HG03280 (cell line): ENCODE measurements around the gene GALNT2.

Experiments used
- ATAC-seq: cut with Tn5 transposase; IDR thresholded peaks from one replicate; pipeline ENCODE4 v1.9.1; 2021; ENCODE audit warnings: mild to moderate bottlenecking, moderate library complexity; ENCODE audit not compliant: unreplicated experiment

GALNT2 gene

DNA sequence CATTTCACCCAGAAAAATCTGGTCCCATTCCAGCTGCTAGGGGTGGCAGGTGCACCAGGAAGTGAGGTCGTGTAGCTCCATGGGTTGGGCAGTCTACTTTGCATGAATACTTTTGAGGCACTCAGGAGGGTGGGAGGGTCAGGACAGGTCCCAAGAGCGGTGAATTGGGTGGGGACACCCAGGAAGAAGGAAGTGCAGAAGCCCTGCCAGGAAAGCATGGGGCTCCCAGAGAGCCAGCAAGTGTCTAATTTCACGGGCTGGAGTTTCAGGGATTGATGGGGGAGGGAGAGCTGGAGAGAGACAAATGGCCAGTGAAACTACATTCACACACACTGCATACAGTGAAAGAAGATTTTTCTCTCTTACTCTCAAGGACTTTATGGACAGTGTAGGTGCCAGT is 137.8 kb downstream of the GALNT2 start:
- no peak for ATAC-seq

DNA sequence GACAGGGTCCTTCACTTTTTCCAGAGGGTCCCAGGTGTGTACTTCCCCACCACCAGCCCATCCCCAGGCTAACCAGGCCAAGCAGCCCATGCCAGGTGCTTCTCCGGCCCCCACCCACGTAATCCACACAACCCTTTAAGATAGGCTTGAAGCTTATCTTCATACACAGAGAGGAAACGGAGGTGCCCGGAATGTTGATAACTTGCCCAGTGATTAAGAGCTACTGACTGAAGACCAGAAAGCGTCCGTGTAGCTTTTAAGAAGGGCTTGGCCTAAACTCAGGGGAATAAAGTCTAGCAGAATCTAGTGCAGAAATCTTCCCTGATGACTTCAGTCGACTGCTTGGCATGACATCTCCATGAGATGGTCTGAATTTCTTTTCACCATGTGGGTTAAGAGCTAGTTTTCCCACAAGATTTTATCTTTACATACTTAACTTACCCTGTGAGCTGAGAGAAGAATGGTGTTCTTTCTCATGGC is 138.7 kb downstream of the GALNT2 start:
- ATAC-seq: no peak

DNA sequence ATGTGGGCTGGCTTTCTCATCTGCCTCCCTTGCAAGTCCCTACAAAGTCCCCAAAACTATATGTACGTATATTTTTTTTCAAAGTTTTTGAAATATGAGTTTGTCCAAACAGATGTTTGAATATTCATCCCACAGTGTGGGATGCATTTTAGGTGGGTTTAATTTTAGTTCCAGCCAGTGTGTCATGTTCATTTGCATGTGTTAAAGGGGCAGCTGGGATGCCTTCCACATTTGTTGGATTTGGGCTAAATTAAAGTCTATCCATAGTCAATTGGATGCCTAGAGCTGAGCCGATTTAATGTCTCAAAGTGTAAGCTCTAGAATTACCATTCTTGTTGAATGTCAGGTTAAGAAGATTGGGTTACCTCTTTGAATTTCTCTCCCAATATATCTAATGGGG is 139.2 kb downstream of the GALNT2 start:
- no peak for ATAC-seq

DNA sequence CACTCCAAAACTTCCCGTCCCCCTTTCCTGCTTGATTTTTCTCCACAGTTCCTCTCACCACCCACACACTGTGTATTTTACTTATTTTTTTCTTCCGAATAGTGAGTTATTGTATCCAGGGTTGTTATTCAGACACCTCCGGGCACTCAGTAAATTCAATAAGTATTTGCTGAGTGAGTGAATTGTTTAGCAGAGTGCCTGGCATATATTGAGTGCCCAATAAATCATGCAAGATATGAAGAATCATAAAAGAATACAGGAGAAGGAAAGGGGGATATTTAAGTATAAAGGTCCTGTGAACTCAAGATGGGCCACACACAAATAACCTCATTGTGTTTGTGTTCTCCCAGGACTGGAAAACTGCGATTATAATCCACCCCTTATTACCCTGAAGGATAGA is 139.9 kb downstream of the GALNT2 start:
- ATAC-seq: no peak

DNA sequence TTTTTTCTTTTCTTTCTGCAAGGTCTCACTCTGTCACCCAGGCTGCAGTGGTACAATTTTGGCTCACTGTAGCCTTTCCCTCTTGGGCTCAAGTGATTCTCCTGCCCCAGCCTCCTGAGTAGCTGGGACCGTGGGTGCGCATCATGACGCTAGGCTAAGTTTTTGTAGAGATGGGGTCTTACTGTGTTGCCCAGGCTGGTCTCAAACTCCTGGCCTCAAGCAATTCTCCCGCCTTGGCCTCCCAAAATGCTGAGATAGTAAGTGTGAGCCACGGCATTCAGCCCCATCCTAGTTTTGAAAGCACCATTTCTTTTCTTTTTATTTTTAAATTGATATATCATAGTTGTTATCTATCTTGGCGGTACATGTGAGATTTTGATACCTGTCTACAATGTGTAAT is 140.6 kb downstream of the GALNT2 start:
- no peak for ATAC-seq

DNA sequence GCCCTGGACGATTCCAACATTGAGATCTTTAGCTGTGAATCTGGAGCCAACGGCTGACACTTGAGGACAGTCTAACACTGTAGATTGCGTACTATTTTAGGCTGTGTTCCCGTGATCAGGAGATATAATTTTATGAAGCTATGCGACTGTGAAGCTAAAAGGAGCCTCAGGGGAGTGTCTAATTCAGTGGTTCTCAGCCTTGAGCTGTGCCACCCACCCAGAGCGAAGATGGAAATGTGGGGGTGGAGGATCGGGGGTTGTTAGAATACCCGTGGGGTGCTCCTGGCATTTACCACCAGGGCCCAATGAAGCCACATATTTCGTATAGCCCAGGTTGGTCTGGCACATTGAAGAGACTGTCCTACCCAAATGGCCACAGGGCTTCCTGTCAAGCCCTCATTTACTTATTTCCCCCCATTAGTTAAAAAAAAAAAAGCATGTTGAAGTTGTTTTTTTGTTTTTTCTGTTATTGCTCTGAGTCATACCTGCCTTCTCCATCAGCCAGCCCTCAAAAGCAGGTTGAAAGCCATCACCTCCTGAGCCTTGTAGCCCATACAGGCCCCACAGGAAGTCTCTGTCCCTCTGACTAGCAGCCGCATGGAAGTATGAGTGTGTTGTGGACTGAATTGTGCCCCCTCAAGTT is 141.7 kb downstream of the GALNT2 start:
- peak; percentile 43 for ATAC-seq

DNA sequence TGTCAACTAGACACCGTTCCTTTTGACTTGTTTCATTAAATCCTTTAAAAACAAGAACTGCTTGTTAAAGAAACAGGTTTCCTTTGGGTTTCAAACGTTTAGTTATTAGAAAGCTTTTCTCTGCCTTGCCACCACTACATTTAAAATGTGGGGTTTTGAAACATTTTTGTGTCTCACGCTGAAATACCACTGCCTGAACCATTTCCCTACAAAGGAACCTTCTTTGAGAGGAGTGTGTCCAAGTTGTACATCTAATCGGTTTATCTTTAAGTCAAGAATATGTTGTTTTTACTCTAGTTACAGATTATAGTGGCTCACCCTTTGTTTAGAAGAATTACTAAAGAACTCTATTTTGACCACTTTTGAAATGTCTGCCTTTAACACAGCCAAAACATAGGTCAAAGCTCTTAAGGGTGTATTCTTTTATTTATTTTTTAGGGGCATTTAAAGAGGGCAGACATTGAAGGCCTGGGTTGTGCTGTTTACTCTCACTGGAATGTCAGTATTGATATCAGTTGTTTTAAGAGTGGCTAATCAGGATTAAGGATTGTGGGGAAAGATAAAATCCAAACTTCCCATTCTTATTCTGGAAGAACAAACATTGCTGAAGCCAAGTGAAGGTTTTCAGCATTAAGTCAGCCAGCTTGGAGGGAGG is 143.4 kb downstream of the GALNT2 start:
- no peak for ATAC-seq

DNA sequence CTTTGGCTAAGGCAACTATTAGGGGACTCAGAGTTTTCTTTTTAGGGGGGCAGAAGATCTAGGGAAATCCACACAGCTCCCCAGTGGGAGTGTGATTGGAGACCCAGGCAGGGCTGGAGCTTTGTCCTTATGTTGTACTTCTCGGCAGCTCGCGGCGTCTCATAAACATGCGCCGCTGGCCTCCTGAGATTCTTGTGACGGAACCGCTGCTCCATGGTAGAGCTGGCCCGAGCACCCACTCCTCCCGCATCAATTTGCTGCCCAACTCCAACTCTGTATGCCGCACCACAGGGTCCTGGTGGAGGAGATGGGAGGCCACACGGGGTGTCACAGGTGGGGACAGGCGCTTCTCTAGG is 143.9 kb downstream of the GALNT2 start:
- no peak for ATAC-seq

DNA sequence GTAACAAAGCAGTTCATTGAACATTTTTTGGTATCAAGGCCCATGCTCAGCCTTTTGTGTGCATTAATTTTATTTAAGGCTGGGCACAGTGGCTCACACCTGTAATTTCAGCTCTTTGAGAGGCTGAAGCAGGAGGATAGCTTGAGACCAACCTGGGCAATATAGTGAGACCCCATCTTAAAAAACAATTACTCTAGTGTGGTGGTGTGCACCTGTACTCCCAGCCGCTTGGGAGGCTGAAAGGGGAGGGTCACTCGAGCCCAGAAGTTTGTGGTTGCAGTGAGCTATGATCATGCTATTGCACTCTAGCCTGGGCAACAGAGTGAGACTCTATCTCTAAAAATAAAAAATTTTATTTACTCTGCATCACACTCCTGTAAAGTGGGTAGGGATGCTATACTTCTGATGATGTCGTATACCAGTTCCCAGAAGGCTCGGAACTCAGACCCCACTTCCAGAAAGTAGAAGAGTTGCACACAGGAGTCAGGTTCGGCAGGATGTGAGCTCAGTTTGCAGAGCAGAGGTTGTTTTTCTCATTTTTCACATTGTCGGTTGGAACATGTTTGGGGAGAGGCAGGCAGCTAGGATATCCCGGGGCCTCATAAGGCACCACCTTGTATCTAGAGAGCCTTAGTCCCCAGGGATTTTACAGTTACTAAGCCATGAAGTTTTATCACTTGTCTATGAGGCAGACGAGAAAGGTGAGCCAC is 144.6 kb downstream of the GALNT2 start:
- ATAC-seq: no peak

DNA sequence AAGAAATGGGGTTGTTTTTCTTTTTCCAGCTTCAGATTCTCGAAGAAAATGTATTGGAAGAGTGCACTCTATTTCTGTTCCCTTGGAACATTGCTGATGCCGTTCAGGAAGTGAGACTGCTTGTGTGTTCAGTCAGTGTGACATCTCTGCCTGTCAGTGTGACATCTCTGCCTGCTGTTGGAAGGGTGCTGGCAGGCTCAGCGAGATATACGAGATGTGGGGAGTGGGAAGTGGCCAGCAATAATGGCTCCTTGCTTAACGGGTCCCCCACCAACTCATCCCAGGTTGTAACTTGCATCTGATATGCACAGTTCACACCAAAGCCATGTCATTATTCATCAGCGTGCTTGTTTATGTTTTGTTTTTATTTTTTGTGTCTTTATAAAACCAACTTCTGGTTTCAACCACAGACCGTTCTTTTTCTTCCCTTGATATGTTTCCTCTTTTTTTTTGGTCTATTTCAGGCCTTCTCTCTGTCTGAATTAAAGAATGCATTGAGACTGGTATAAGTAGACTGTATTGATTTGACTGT is 145.4 kb downstream of the GALNT2 start:
- peak; percentile 47 for ATAC-seq

DNA sequence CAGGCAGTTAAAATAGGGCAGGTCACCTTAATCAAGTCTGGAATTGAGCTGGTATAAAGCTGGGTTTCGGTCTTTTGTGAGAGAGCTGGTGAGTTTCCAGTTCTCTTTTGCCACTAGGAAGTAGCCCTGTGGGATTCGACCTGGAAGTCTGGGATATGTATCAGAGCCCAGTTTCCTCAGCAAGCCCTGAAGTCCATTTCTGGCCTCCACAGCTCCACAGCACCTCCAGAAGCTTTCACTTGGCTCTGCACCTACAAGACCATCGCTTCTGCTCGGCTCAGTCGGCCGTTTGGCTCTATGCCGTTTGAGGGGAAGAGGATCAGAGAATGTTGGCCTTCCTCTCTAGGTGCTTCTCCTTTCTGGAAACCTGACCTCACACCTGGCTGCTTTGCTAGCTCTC is 148.0 kb downstream of the GALNT2 start:
- no peak for ATAC-seq

DNA sequence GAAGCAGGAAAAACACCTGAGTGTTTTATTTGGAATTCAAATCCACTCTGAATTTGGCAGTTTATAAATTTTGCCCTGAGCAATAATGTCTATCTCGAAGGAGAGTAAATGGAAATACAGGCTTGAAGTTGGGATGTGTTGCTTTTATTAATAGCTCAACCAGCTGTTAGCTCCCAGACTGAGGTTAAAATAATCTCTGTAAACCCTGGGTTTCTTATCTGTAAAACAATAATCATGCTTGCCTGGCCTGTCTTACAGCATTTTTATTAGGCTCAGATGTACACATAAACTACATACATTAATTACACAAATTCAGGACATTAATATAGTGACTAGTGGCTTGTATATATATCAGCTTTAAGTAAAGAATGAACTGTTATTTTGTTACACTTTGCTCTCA is 148.5 kb downstream of the GALNT2 start:
- no peak for ATAC-seq

DNA sequence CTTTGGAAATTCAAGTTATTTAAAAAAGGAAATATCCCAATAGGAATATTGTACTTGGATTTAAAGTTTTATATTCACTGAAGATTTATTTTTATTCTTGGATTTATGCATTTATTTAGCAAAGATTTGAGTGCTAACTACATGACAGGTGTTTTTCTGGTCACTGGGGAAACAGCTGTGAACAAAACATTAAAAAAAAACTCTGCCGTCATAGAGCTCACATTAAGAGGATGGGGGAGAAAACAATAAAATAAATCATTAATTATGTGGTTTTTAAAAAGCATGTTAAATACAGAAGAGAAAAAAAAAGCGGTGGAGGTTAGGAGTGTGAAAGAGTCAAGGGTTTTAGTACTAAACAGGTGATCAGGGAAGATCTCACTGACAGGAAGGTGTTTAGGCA is 149.9 kb downstream of the GALNT2 start:
- ATAC-seq: no peak

DNA sequence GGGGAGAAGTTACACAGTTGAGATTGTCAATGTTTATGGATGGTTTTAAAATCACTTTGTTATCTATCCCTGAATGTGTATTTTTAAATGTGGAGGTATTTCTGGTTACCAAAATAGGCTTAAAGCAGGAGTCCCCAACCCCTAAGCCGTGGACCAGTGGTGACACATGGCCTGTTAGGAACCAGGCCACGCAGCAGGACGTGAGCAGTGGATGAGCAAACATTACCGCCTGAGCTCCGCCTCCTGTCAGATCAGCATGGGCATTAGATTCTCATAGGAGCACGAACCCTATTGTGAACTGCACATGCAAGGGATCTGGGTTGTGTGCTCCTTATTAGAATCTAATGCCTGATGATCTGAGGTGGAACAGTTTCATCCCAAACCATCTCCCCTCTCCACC is 151.6 kb downstream of the GALNT2 start:
- no peak for ATAC-seq

DNA sequence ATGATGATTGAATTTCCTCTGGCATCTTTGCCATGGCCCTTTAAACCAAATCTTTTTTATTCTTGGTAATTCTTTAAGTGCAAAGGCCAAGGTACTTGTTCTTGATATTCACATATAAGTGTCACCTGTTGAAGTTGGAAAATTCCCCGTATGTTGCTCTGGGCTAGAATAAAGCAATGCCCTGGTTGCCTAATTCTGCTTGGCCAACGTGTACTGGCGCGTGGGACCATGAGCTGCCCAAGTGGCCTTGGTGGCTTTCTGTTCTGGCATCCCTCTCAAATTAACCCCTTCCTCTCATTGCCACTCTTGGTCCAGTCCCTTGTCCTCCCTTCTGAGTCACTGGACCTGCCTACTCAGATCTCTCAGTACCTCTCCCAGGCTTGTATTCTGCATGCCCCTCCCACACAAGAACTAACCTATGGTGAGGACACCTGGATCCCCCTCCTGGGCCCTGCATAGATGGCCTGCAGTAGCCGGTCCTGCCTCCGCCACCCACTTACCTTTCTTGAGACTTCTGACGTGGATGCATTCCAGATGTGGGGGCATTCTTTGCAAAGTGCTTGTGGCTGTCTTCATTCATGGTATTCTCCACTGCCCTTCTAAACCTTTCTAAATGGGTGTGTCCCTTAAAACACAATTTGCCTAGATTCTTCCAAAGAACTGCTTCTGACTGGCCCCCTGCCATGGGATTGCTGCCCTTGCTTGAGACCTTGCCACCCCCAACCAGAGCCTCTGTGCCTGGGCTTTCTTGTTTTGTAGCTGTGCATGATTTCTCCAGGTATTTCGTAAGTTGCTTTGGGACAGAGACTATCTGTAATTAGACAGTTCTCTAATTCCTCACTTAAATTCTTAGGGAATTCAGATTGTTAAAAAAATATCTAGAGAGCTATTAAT is 152.4 kb downstream of the GALNT2 start:
- ATAC-seq: no peak

DNA sequence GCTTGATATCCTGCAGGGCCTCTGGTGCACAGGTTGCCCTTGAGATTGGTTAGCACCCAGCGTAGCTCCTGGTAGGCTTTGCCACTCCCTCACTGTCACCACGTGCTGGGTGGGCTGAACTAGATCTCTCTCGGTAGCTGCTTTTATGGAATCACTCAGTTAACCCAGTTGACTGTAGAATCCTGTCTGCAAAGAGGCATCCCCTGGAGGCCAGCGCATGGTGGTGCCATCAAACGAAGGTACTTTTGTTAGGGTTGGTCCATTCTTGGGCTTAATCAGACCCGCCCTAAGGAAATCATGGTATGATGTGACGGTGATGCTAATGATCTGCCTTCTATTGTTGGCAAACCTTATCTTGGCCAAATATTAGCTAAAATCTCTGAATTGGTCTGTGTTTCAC is 153.4 kb downstream of the GALNT2 start:
- ATAC-seq: no peak

DNA sequence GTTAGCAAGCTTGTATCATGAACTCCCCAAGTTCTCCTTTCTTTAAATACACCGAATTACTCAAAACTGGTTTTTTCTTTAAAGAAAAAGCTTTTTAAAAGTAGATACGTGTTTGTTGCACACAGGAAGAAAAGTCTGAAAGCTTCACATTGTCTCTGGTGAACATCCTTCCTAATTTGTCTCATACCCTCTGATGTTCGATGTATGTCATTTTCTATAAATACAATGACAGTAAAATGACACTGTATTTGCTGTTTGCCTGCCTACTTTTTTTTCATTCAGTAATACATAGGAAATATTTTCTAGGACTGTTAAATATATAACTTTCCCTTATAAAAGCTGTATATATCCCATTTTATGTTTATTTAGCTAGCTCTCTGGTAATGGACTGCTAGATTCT is 153.9 kb downstream of the GALNT2 start:
- ATAC-seq: no peak

DNA sequence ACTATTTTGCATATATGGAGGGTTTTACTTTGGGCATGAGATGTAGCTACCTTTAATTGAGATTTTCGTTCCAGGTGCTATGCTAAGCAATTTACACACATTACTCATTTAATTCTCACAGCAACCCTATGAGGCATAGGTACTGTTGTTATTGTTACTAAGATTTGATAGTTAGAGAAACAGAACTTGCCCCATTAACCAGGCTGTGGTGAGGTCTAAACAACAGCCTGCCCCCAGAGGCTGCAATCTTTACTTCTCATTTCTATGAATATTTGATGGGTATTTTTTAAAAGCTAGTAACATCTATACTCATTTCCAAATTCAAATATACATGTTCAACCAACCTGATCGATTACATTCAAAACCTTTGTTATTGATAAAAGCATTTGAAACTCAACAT is 155.6 kb downstream of the GALNT2 start:
- ATAC-seq: no peak

DNA sequence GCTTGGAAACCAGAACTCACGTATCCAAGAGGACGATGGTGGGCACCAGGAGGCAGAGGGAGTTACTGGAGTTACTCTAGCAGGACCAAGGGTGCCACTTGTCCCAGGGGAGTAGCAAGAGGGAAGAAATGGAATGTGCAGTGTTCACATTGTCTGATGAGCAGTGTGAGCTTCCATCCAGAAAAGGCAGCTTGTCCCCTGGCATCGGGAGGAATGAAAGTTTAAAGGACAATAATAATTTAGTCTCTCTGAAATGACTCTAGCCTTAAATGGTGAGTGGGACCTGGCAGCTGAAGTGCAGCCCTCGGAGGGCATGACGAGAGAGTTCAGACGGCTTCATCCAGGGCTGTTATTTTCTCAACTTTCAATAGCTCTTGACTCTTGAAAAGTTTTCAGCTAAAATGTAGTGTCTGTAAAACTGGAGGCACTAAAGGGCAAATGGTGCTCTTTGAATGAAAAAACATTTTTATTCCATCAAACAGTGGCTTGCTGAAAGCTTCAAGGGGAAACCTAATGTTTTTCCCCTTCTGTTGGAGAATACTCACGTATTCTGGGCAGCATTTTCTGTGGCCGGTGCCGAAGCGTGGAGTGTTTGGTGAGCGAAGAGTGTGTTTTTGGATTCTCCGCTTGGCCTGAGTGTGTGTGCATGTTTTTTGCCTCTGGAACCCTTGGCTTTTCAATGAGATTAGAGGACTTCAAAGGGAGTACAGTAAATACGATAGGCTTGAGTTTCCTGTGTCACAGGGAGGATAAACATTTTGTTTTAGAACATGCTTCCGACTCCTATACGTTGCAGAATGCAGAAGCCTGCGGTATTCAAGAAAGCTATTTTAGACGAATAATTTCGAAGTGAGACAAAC is 157.3 kb downstream of the GALNT2 start:
- ATAC-seq: no peak
